GM12878 (cell line): ENCODE measurements around the gene LTB. TPM values are rescaled to one million over a fixed set of nuclear protein-coding genes. Genes with fewer than 3 reads are reported as not detected.

ENCODE experiments used
- ATAC-seq: fragments of 200-7000 bp; cut with Tn5 transposase; 3 replicates; pipeline ENCODE4 v1.9.1; 2020; ENCODE audit warnings: mild to moderate bottlenecking, moderate library complexity
- BruUV-seq: library from RNA; stranded (reverse); fragments of 400-500 nt; replicated peaks from 2 replicates; lab custom pipeline; 2021; lab: Mats Ljungman, UMichigan
- CTCF ChIA-PET: fragments of 300-600 bp; sonication (Branson Sonifier 250); formaldehyde crosslinking; extraction: SDS; loops from one replicate; lab custom pipeline; 2021; ENCODE audit warnings: inconsistent platforms; lab: Yijun Ruan, JAX
- POLR2A ChIA-PET: fragments of 350-600 bp; formaldehyde crosslinking; extraction: SDS; loops from one replicate; lab custom pipeline; 2021; ENCODE audit warnings: inconsistent platforms; lab: Charles Lee
- RAD21 ChIA-PET: fragments of 300-600 bp; sonication (Branson Sonifier 250); formaldehyde crosslinking; loops from one replicate; lab custom pipeline; 2023; ENCODE audit warnings: antibody characterized with exemption; ENCODE audit not compliant: unreplicated experiment; lab: Charles Lee
- SMC1A ChIA-PET: fragments of 300-600 bp; sonication (Branson Sonifier 250); formaldehyde crosslinking; loops from one replicate; lab custom pipeline; 2023; ENCODE audit not compliant: unreplicated experiment, uncharacterized antibody; lab: Charles Lee
- DNase-seq: peaks from one replicate; pipeline ENCODE4 v3.0.0-alpha.2; 2011; ENCODE audit warnings: low read depth, low spot score
- FAIRE-seq: peaks from 3 replicates; lab custom pipeline; 2011; peaks lifted over from hg19 to GRCh38; lab: Jason Lieb, UNC
- H2AFZ ChIP-seq: 2 replicates; pipeline ENCODE4 v1.6.0; 2011; ENCODE audit warnings: low read depth, low read length, control low read depth; ENCODE audit not compliant: control insufficient read depth
- H3K27ac ChIP-seq: 2 replicates; pipeline ENCODE4 v1.5.1; 2011; ENCODE audit warnings: control low read depth; ENCODE audit not compliant: control insufficient read depth, insufficient read depth
- H3K27me3 ChIP-seq, 2 experiments: replicated peaks in 1 of 2; 2 replicates each; pipeline versions ENCODE4 v1.6.0 to v1.6.1; 2011; ENCODE audit warnings: low read length in 1 of 2; ENCODE audit not compliant: control insufficient read depth in 2 of 2, insufficient read depth in 2 of 2
- H3K36me3 ChIP-seq, 2 experiments: 2 replicates each; pipeline ENCODE4 v1.5.1; 2011; ENCODE audit warnings: low read length in 1 of 2; ENCODE audit not compliant: control insufficient read depth in 2 of 2, insufficient read depth in 2 of 2
- H3K4me1 ChIP-seq: 2 replicates; pipeline ENCODE4 v1.6.1; 2011; ENCODE audit warnings: mild to moderate bottlenecking, low read length, moderate library complexity, mixed read lengths; ENCODE audit not compliant: control insufficient read depth, insufficient read depth
- H3K4me2 ChIP-seq: 2 replicates; pipeline ENCODE4 v1.6.0; 2011; ENCODE audit warnings: control low read depth; ENCODE audit not compliant: control insufficient read depth, insufficient read depth
- H3K4me3 ChIP-seq: fragments of 200-600 bp; sonication (generic); 2 replicates; pipeline ENCODE4 v1.5.1; 2016
- H3K79me2 ChIP-seq: 2 replicates; pipeline ENCODE4 v1.6.0; 2011; ENCODE audit warnings: low read length; ENCODE audit not compliant: control insufficient read depth, insufficient read depth
- H3K9ac ChIP-seq: 2 replicates; pipeline ENCODE4 v1.8.0; 2011; ENCODE audit warnings: low read length, control low read depth, mixed read lengths; ENCODE audit not compliant: control insufficient read depth, insufficient read depth
- H3K9me3 ChIP-seq: replicated peaks from 3 replicates; pipeline ENCODE4 v1.5.1; 2011; ENCODE audit warnings: mild to moderate bottlenecking, low read length; ENCODE audit not compliant: control insufficient read depth, insufficient read depth
- H4K20me1 ChIP-seq: 2 replicates; pipeline ENCODE4 v1.6.0; 2011; ENCODE audit not compliant: control insufficient read depth, insufficient read depth
- BHLHE40 ChIP-seq, 2 experiments: fragments of 450-650 bp in 1 of 2; IDR thresholded peaks; 2 replicates each; pipeline ENCODE4 v1.6.1; 2011 to 2017; ENCODE audit warnings: low read depth in 2 of 2, borderline replicate concordance in 1 of 2, improper control_type of control experiment in 1 of 2, low read length in 1 of 2, mild to moderate bottlenecking in 1 of 2
- CREM ChIP-seq: IDR thresholded peaks from 2 replicates; pipeline ENCODE4 v1.6.1; 2014; ENCODE audit warnings: antibody characterized with exemption, low read depth
- GATAD2B ChIP-seq: fragments of 450-650 bp; conservative IDR thresholded peaks from 2 replicates; pipeline ENCODE4 v1.6.1; 2017; ENCODE audit warnings: low read depth, mild to moderate bottlenecking, moderate library complexity
- HCFC1 ChIP-seq: fragments of 150-350 bp; IDR thresholded peaks from 2 replicates; pipeline ENCODE4 v1.6.1; 2014; ENCODE audit warnings: low read length
- NFIC ChIP-seq: IDR thresholded peaks from 2 replicates; pipeline ENCODE4 v1.6.1; 2012; ENCODE audit warnings: low read depth, mild to moderate bottlenecking, inconsistent platforms, low read length, moderate library complexity
- POLR2A ChIP-seq: IDR thresholded peaks from 2 replicates; pipeline ENCODE4 v1.6.1; 2011; ENCODE audit warnings: low read depth, mild to moderate bottlenecking, low read length
- RAD51 ChIP-seq: fragments of 450-650 bp; IDR thresholded peaks from 2 replicates; pipeline ENCODE4 v1.6.1; 2016; ENCODE audit warnings: moderate library complexity, mild to moderate bottlenecking, inconsistent platforms
- SUZ12 ChIP-seq: fragments of 200-600 bp; sonication (generic); IDR thresholded peaks from one replicate; pipeline ENCODE4 v1.6.1; 2018; ENCODE audit warnings: antibody characterized with exemption, mild to moderate bottlenecking; ENCODE audit not compliant: unreplicated experiment
- USF2 ChIP-seq: IDR thresholded peaks from 2 replicates; pipeline ENCODE4 v1.6.1; 2011; ENCODE audit warnings: low read depth, low read length, improper control_type of control experiment, borderline replicate concordance
- YBX1 ChIP-seq: fragments of 450-650 bp; IDR thresholded peaks from 2 replicates; pipeline ENCODE4 v1.6.1; 2016; ENCODE audit warnings: antibody characterized with exemption
- ZBED1 ChIP-seq: IDR thresholded peaks from 2 replicates; pipeline ENCODE4 v1.6.1; 2016; ENCODE audit warnings: borderline replicate concordance
- ZZZ3 ChIP-seq: IDR thresholded peaks from 2 replicates; pipeline ENCODE4 v1.6.1; 2011; ENCODE audit warnings: low read depth; ENCODE audit not compliant: control insufficient read depth, insufficient read length
- WGBS: methylation state at CpG from one replicate; pipeline ENCODE4 v1.1.6; 2016; ENCODE audit warnings: low lambda C conversion rate; ENCODE audit not compliant: insufficient replicate concordance, insufficient coverage; ENCODE audit errors: missing lambda C conversion rate; 5-methylcytosine and 5-hydroxymethylcytosine counted together
- in situ Hi-C: fragments of 300-500 bp; cut with MboI; formaldehyde crosslinking; loops from 9 replicates; pipeline ENCODE4 v1.14.3; 2018; ENCODE audit warnings: mixed read lengths
- intact Hi-C: fragments of 100-400 bp; cut with micrococcal nuclease; formaldehyde crosslinking; loops from one replicate; pipeline ENCODE4 v1.14.2; 2022; ENCODE audit not compliant: unreplicated experiment
- polyA plus RNA-seq, 11 experiments: library from polyadenylated mRNA; depleted of rRNA in 4 of 11; unstranded in 6 of 11; stranded (reverse) in 5 of 11; fragments of >200 nt; fragmentation: Nextera tagmentation in 4 of 11; fragmentation: Illumina TruSeq in 1 of 11; extraction: Ambion mirVana in 4 of 11; extraction: Trizol in 1 of 11; gene quantifications; 1 replicate in 1 of 11; 2 replicates in 10 of 11; pipeline versions ENCODE4 v1.2.1 to v1.2.3, GENCODE V29; 2011 to 2016; ENCODE audit warnings: inconsistent platforms in 2 of 11, missing spikeins in 2 of 11, low read depth in 1 of 11
- total RNA-seq, 4 experiments: library from RNA; depleted of rRNA in 3 of 4; stranded (reverse); fragments of >200 nt in 3 of 4; fragmentation: Illumina TruSeq in 1 of 4; extraction: Trizol in 1 of 4; gene quantifications; 2 replicates each; pipeline versions ENCODE4 v1.2.1 to v1.2.3, GENCODE V29; 2013 to 2021

Gene LTB
- total and polyA plus RNA-seq, 10 of the 15 experiments (the other 5 are each of a cell fraction or from before 2014, with no cell fraction given) = 0.71 to 74.3 (median 20.0) TPM

DNA sequence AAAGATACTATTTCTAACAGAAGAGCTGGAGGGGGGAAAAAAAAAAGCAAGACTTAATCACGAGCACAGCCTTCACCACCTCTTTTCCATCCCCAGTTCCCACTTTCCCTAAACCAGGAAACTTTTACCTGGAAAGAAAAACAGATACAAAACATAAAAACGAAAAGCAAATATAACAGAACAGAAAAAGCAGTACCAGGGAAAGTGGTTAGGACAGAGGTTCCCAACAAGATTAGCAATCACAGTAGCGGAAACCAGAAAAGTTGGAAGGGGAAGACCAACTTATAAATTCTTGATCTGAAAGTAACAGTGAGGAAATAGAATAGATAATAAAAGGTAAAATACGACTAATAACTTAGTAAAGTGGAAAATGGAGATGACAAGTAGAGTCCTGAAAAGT lies 41.6 kb downstream of the LTB start:
- ChIA-PET RAD21 (interaction anchor here (1.0 to 16.9 kb wide), 12 partner anchors 9 to 322 kb away, joined by 3 to 668 read pairs (median 5); partner anchors contain the start of genes ABHD16A, HSPA1B, LTB and MICB), SMC1A (interaction anchor here (0.8 to 34.7 kb wide), 11 partner anchors 10 to 291 kb away, joined by 3 to 1989 read pairs (median 4); partner anchors contain the start of genes LST1, LTA, LTB and MCCD1), CTCF (interaction anchor here (0.9 to 34.8 kb wide), 5 partner anchors 9 to 289 kb away, joined by 3 to 2098 read pairs (median 16); partner anchors contain the start of genes LST1, LTB, MICB and NCR3), POLR2A (interaction anchor here (0.9 to 4.8 kb wide), 11 partner anchors 8 to 162 kb away, joined by 3 to 56 read pairs (median 6); partner anchors contain the start of genes ABHD16A, BAG6, C6orf47 and LTB)
- TF ChIP-seq YBX1 = no peak
- TF ChIP-seq POLR2A = no peak
- no peak for TF ChIP-seq HCFC1
- no peak for TF ChIP-seq GATAD2B
- no peak for TF ChIP-seq NFIC
- no peak for TF ChIP-seq RAD51
- TF ChIP-seq CREM = no peak
- TF ChIP-seq USF2 = no peak
- TF ChIP-seq BHLHE40 (IDR thresholded peaks at IDR 0.05; ENCODE audit: borderline replicate concordance in 1 of 2, low read depth in 2 of 2, low read length in 1 of 2) = no peak
- TF ChIP-seq ZBED1 = no peak
- no peak for TF ChIP-seq ZZZ3
- no peak for TF ChIP-seq SUZ12
- H3K27ac ChIP-seq = peak overlapping the region; percentile 97
- no TSS peak for BruUV-seq
- FAIRE-seq = no peak
- no peak overlapping the region for H2AFZ ChIP-seq
- peaks cover 9% of the 10 kb centered on the region for H4K20me1 ChIP-seq
- DNase-seq = no peak
- intact Hi-C loops = loop anchor here (1.0 to 10.0 kb wide), 2 partner anchors 47 to 364 kb away; partner anchors contain the start of gene ZBTB12
- ATAC-seq = no peak
- no peaks in the 10 kb centered on the region for H3K9me3 ChIP-seq
- H3K27me3 ChIP-seq = no peaks in the 10 kb centered on the region
- H3K9ac ChIP-seq = peak overlapping the region; percentile 99
- in situ Hi-C loops = loop anchor here (5.0 to 10.0 kb wide), 2 partner anchors 48 to 294 kb away; no protein-coding TSS in a partner anchor
- 0% methylated on average over 4 of the region's 4 CpGs for WGBS
- peak overlapping the region; percentile 85 for H3K4me2 ChIP-seq
- no peaks in the 10 kb centered on the region for H3K4me1 ChIP-seq
- H3K36me3 ChIP-seq = peaks cover 21 to 33% of the 10 kb centered on the region in 2 experiments
- peaks cover 74% of the 10 kb centered on the region for H3K79me2 ChIP-seq
- peak overlapping the region; percentile 94 for H3K4me3 ChIP-seq
